Measurements from ENCODE around the gene THUMPD3.
A peak's percentile ranks its signal among the peaks of the same experiment; 100 is the strongest.

THUMPD3 gene, protein sequence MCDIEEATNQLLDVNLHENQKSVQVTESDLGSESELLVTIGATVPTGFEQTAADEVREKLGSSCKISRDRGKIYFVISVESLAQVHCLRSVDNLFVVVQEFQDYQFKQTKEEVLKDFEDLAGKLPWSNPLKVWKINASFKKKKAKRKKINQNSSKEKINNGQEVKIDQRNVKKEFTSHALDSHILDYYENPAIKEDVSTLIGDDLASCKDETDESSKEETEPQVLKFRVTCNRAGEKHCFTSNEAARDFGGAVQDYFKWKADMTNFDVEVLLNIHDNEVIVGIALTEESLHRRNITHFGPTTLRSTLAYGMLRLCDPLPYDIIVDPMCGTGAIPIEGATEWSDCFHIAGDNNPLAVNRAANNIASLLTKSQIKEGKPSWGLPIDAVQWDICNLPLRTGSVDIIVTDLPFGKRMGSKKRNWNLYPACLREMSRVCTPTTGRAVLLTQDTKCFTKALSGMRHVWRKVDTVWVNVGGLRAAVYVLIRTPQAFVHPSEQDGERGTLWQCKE

DNA sequence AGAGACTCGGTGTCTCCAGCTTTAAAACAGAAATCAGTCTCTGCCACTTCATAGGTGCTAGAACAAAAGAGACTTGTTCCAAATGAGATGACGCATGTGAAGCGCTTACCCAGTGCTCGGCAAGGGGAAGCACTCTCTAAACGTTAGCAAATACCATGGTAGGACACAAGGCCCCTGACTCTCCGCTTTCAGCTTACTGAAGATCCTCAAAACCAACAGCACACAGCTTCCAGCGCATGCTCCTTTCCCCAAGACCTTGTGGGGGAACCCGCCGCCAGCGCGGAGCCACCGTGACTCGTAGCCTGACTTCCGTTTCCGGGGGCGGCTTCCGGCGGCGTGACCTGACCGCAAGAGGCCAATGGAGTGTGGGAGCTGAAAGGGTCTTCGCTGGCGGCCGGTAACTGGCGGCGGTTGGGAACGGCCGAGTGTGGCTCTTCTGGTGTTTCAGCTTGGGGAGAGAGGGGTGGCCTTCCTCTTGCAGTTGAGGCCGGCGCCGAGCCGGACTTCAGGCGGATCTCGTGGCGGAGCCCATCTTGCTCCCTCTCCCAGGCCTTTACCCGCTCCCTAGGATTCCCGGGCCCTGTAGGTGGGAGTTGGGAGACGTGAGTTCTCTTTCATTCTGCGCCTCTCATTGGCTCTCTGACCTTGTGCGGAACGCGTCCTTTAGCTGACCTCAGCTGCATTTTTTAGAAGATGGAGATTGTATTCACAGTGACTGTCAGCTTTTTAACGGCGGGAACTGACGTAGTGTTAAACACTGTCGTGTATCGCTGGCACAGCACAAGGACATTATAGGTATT lies at the start of gene THUMPD3:
Gene THUMPD3, plus strand, starts transcription at position 324 of the 800 bp plus-strand sequence. CDS start 2,015 bp downstream, outside the sequence.
- peak; percentile 93 for DNase-seq

DNA sequence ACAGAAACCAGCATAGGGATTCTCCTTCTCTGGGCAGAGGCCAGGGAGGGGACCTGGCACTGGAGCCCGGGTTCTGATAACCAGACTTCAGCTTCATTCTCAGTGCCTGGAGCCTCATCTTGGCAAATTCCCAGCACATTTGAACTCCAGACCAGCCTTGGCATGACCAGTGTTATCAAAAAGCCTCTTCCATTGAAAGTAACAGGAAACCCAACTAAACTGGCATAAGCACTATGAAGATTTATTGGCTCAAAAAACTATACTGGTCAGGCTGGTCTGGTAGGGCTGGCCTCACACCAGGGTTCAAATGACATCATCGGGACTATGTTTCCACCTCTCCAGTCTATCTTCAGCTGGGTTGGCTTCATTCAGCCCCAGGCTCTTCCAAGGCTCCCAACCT lies 48.1 kb upstream of the THUMPD3 start:
- DNase-seq: no peak

DNA sequence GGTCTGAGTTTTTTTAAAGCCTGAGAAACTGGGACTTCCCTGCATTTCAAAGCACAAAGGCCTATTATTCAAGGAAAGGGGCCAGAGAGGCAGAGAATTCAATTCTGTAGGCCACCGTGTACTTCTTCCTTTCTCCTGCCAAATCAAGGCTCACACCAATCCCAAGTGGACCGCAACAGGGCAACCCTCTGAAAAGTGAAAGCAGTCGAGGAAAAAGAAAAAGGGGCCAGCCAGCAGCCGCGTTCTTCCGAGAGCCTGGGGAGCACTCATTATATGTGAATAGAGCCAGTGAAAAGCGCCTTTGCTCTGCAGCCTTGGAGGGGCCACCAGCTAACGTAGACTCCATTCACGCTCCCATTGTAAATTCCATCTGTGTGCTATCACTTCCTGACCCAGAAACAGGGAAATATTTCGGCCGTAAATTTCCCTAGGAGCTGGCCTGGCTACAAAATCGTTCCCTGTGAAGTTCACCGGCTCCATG lies 45.9 kb upstream of the THUMPD3 start:
- DNase-seq: peak; percentile 77

DNA sequence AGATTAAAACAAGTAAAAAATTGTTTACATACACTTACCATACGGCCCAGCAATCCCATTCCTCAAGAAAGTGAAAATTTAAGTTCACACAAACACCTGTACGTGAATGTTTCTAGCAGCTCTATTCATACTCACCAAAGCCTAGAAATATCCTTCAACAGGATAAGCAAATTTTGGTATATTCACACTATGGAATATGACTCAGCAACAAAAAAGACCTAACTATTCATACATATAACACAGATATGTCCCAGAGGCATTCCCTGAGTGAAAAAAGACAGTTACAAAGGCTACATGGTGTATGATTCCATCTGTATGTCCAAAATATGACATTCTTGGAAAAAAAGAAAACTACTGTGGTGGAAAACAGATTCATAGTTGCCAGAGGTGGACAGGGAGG lies 40.1 kb upstream of the THUMPD3 start:
- DNase-seq: no peak

DNA sequence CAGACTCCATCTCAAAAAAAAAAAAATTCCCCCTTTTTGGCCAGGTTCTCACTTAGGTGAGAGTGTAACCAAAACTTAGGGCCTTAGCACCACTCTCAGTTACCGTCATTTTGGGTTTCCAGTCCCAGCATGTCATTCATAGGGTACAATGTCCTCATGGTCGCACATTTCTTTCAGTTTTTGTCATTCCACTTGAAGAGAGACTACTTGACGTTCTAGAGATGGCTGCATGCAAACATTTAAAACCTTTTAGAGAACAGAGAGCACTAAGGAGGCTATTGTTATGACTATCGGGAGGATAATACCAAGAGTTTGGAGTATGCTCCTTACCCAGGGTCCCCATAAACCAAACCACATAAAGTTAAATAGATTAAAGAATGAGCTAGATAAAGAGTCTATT lies 37.9 kb upstream of the THUMPD3 start:
- DNase-seq: no peak

DNA sequence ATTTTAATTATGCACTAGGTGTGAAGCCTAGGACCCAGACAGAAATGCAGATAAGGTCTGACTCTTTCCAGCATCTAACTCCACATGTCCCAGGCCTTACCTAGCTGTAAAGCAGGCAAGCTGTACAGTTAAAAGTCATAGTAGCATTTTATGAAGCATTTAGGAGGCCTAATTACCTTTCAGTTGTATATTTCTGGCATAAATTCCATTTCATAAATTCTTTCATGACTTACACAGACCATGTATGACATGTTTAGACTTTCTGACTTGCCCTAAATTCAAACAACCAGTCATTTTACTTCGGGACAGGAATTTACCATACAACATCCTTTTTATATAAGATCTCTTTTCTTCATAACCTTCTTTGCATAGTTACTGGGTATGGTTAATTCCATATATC lies 35.3 kb upstream of the THUMPD3 start:
- no peak for DNase-seq

DNA sequence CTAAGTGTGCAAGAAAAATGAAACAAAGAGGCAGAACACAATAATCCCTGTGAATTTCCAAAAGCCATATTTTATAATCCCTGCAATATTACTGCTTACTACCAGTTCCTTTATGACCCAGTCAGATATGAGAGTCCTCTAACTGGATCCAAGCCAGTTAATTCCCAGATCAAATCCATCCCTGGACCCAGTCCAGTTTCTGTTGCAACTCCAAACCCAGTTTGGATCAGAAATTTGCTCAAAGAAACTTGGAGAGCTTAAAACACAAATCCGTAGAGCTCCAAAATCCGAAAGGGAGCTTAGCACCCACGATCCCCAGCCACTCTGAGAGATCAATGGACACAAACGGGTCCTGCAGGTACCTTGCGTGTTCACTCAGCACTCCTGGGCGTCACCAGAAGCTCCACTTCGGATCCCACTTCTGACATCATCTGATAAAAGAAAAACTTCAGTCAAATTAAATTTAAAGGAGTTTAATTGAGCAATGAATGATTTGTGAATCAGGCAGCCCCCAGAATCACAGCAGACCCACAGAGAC lies 32.6 kb upstream of the THUMPD3 start:
- no peak for DNase-seq

DNA sequence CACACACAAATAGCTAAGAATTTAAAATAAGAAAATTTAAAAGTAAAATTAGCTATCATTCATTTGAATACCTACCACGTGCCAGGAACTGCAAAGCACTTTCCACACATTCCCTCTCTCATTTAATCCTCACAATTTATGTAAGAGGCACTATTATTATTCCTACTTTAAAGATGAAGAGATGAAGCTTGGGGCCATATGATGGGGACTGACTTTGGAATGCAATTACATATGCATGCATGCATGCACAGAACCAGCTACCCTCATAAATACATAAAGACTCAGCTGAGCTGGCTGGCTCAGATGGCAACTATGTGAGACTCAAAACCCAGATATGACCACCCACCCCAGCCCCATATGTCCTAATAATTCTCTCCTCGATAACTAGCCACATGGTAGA lies 31.7 kb upstream of the THUMPD3 start:
- DNase-seq: no peak

DNA sequence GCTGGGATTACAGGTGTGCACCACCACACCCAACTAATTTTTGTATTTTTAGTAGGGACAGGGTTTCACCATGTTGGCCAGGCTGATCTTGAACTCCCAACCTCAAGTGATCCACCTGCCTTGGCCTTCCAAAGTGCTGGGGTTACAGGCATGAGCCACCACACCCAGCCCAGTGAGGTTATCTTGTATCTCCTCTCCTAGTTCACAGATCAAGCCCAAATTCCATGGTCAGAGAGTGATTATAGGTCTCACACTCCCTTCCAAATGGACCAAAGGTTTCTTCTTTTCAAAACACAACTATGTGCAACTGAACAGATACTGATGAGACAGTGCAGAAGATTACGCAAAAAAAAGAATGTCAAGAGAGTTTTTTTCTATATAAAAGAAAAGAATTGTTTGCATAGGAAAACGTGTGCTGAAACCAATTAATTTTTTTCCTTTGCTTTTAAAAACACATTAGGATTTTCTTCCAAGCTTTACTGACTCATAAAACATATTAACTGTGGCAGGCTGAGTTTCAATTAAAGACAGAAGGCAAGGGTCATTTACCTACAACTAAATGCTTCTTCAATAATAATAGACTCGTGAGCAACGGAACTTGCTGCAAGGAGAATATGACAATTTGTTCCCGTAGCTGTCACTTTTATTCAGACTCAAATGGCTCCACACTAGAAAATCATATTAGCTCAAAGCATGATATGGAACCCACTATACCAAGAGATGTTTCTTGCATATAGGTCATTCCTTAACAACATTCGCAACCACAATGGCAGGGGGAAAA lies 30.4 kb upstream of the THUMPD3 start:
- DNase-seq: no peak

DNA sequence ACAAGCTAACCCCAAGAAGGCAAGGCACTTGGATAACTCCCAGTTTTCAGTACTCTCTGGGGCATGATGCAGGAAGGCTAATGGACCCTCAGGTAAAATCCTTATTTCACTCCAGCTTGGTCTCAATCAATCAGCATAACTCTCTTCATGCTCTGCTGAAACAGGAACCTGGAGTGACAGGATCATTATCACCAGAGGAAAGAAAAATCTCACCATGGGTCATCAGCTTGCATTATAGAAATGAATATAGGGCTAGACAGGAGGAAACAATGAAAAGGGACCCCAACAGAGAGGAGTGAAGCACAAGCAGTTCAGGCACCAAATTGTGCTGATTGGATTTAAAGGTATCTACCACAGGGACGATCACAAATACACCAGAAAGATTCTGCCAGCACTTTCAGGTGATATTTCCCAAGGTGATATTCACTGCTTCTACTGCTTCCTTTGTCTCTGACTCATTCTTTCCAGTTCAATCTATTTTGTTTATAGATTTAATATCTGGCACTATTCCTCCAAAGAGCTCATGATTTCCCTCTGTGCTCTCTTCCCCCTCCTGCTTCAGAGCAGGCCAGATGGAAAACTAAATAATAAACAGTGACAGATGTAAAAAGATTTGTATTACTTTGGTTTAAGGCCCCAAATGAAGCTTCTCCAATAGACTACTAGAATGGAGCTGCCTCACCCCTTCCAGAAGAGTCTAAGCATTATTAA lies 22.9 kb upstream of the THUMPD3 start:
- DNase-seq: no peak

DNA sequence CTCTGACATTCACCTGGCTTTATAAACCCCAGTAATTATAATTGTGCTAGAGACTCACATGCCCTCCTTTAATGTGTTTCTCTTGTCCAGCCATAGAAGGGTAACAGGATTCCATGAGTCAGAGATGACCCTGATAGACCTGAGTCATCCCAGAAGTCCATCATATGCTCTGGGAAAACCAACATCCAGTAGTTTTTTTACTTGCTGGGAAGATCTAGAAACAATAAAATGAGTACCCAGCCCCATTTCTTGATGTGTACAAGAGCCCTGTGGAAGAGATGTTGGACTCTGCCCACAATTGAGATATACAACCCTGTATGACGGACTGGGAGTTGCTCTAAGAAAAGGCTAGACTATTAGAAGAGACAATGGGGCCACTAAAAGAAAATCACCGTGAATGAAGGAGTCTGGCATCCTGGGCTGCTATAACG lies 22.4 kb upstream of the THUMPD3 start:
- no peak for DNase-seq

DNA sequence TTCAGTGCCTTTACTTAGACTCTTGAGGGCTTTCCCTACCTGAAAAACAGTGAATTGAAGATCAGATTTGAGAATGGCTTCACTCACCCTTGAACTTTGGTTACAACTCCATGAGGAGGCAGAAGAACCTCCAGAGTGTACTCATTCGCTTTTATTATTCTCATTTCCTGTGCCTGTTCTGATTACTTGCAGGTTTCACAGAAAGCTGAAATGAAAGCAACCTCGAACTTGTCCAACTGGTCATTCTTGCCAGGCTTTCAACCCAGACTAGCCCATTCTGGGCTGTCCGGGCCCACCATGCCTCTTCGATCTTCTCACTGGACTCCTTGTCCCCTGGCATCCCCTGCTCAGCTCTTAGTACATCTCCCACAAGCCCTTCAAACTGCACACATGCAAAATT lies 20.2 kb upstream of the THUMPD3 start:
- no peak for DNase-seq

DNA sequence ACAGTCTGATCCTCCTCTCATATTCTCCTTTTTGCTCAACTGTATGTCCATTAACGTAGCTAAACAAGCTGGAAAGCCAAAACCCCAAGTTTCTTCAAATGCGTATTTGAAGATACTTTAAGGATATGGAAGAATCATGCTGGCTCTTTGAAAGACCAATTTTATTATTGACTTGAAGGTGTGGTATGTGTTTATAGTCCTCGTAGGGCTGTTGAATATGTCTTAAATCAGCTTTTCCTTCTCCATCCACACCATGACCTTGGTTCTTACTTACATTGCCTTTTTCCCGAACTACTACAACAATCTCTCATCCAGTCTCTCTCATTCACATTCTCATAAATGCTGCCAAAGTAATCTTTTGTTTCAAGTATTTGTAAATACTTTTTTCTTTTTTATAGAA lies 19.7 kb upstream of the THUMPD3 start:
- DNase-seq: no peak

DNA sequence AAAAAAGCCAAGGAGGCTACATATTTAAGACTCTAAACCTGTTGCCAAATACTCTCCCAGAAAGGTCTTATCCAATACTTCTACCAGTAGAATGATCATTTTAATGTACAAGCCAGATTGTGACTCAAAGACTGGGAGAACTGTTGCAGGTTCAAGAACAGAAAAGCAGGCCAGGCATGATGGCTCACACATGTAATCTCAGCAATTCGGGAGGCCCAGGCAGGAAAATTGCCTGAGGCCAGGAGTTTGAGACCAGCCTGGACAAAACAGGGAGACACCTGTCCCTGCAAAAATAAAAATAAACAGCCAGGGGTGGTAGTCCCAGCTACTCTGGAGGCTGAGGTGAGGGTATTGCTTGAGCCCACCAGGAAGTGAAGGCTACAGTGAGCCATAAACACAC lies 17.8 kb upstream of the THUMPD3 start:
- no peak for DNase-seq

DNA sequence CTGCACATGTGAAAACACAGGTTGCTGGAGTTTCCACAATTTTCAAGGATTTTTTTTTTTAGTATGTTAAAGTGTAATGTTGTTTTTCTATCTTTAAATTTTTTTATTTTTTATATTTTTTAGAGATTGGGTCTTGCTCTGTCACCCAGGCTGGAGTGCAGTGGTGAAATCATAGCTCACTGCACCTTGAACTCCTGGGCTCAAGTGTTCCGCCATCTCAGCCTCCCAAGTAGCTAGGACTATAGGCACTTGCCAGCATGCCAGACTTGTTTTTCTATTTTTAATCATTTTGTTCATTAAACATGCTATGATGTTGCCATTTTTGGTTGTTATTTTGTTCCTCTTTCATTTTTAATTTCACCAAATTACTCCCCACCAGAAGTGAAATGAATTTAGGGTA lies 16.7 kb upstream of the THUMPD3 start:
- no peak for DNase-seq

DNA sequence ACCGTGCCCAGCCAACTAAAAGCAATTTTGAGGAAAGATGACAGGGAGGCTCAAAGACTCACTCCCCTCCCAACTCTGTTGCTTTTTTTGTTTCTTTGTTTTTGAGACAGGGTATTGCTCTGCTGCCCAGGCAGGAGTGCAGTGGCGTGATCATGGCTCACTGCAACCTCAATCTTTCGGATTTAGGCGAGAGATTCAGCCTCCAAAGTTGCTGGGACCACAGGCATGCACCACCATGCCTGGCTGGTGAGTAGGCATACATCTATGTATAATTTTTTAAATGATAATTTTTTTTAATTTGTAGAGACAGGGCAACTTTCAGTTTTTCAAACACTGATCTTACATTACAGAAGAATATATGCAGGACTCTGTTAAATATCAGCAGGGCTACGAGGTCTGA lies 15.8 kb upstream of the THUMPD3 start:
- no peak for DNase-seq

DNA sequence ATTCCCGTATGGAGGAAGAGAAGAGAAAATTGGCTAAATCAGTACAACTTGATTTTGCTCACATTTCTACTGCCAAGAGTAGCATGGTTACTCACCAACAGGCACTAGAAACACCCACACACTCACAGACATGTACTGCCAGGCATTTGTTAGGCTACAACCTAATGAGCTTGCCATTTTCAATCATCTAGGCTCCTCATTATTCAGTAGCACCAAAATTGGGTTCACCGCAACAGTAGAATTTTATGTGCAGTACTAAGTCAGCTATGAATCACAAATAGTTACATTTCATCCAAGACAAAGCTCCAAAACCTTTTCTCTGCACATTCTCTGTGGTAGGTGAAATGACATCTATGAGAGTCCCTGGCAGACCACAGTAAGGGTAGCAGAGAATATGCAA lies 15.0 kb upstream of the THUMPD3 start:
- DNase-seq: no peak

DNA sequence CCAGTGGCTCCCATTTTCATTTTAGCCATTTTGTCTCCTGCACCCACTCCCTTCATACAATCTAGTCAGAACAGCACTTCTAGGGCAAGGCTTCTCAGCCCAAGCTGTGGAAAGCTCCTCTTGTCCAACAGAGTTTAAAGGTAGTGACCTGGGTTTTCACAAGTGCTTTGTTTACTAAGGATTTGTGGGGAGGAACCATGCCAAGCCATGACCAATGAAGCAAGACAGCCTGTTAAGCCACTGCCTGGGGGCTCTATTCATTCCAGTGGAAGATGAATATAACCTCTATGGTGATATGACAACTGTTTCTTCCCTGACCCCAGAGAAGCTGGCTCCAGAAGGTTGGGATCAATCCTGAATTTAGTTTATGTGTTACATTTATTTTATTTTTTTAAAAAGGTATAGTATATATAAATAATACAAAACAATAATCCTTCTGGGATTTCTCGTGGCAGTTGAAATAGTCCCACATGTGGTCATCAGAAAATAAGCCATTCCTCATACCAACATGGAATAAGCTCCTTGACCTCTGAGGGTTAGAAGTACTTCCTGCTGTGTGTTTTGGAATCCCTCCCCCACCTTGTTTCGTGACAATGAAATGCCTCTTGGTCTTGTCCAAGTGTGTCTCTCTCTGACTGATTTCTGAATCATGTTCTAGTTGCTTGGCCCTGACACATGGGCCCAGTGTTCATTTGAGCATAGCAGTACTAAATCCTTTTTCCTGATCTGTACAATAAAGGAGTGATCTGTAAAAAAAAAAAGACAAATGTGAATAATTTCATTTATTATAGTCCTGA lies 13.3 kb upstream of the THUMPD3 start:
- DNase-seq: no peak

DNA sequence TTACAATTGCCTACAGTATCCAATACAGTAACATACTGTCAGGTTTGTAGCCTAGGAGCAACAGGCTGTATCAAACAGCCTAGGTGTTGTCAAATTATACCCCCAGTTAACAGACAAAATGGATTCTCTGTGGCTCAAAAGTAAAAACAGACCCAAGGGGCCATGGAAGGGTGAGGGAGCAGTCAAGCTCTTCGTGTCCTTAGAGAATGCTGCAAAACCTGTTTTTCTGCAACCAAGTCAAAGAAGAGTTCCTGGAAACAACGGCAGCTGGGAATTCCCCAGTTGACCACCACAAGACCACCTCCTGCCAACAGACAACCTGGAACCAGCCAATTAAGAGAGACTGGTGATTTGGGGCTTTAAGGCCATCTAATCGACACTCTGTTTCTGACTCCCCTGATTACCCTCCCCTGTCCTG lies 11.1 kb upstream of the THUMPD3 start:
- no peak for DNase-seq

DNA sequence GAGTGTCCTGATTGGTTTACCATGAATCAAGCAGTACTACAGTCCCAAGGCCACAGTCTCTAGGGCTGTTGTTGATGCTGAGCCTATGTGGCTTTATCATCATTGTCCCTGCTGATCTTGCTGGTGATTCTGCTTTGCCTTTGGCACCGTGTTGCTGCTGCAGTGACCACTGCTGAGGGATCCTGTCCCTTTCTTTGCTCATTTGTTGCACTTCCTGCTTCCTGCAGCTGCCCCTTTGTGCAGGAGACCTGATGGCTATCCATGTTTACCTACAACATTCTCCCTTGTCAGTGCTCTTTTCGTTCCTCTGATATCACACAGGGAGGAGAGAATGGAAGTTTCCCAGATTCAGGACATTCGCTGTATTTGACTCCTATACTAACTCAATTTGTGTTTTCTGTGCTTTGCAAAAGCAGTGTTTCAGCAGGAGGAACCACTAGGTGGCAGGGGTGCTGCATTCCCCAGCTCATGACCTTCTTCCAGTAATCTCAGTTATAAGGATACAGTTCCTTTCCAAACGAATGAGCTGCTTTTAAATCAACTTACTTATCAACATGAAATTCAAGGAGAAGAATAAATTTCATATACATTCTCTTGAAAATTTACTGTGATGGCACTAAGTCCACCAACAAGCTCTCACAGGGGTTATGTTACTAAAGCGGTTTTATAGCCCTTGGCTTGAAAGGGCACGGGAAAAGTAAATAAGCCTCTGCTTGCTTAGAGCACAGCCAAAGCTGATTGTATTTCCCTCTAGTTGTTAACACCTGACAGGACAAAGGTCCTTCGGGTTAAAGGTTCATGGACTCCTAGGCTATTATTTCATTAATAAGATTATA lies 9.7 kb upstream of the THUMPD3 start:
- peak; percentile 72 for DNase-seq

Data from left hindlimb (tissue), 1 donor.